Astrocyte (in vitro differentiated cells and primary cell): Measurements from ENCODE around the gene LRRC4C.

Experiments
- EZH2 ChIP-seq: IDR thresholded peaks from 2 replicates; pipeline ENCODE4 v1.6.1; 2012; ENCODE audit warnings: mild to moderate bottlenecking, low read length, inconsistent platforms; ENCODE audit not compliant: insufficient read depth
- TF ChIP-seq, protein P1 (sequence below): IDR thresholded peaks from 2 replicates; pipeline ENCODE4 v1.5.1; 2011; ENCODE audit warnings: low read depth, mild to moderate bottlenecking, inconsistent platforms, low read length, moderate library complexity; ENCODE audit not compliant: insufficient read depth

DNA sequence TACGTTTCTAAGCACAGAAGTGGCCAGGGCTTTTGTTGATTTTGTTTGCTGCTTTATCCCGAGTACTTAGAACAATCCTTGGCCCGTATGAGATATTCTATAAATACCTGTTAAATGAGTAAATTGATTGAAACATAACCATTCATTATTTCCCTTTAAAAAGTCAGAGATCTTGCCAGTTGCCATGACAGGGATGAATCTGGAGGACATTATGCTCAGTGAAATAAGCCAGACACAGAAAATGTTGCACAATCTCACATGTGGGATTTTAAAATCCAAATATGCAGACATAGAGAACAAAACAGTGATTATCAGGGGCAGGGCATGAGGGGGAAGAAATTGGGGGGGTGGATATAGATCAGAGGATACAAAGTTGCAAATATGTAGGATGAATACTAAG is 1240.1 kb downstream of the LRRC4C start:
- TF ChIP-seq, protein P1, sequence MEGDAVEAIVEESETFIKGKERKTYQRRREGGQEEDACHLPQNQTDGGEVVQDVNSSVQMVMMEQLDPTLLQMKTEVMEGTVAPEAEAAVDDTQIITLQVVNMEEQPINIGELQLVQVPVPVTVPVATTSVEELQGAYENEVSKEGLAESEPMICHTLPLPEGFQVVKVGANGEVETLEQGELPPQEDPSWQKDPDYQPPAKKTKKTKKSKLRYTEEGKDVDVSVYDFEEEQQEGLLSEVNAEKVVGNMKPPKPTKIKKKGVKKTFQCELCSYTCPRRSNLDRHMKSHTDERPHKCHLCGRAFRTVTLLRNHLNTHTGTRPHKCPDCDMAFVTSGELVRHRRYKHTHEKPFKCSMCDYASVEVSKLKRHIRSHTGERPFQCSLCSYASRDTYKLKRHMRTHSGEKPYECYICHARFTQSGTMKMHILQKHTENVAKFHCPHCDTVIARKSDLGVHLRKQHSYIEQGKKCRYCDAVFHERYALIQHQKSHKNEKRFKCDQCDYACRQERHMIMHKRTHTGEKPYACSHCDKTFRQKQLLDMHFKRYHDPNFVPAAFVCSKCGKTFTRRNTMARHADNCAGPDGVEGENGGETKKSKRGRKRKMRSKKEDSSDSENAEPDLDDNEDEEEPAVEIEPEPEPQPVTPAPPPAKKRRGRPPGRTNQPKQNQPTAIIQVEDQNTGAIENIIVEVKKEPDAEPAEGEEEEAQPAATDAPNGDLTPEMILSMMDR: no peak
- no peak for TF ChIP-seq EZH2
